ENCODE measurements around the gene MRPL14. TPM values are rescaled to one million over a fixed set of nuclear protein-coding genes. Genes with fewer than 3 reads are reported as not detected.

The MRPL14 gene
- total RNA-seq, 2 donors from 2014 or later: 72.0 to 77.7 TPM

- no peaks in the 10 kb centered on the region for H3K36me3 ChIP-seq
Observed at GRCh38 chr6:44064948-44065272, 62.3 kb downstream of the MRPL14 start.

GRCh38 chr6:44064089-44064947 lies 62.9 kb downstream of the MRPL14 start:
- Histone ChIP-seq H3K27me3 (no peaks in the 10 kb centered on the region), H3K27ac (peak overlapping the region; percentile 50), H3K4me3 (no peak overlapping the region), H3K9ac (ENCODE audit: low read depth in 2 of 2, low read length in 2 of 2) (peak overlapping the region in 1 of 2 donors; percentile 1), H3K4me1 (no peaks in the 10 kb centered on the region), H3K9me3 (no peaks in the 10 kb centered on the region), H3K36me3 (no peaks in the 10 kb centered on the region)
- no peak for TF ChIP-seq CTCF (IDR thresholded peaks at IDR 0.05)
- DNase-seq: no peak
- intact Hi-C loops (cut with DNase I): no loop called here

More at GRCh38 chr6:44064948-44065272, 62.3 kb downstream of the MRPL14 start:
- Histone ChIP-seq H3K4me3 (no peak overlapping the region), H3K27me3 (no peaks in the 10 kb centered on the region), H3K4me1 (no peaks in the 10 kb centered on the region), H3K9ac (ENCODE audit: low read depth in 2 of 2, low read length in 2 of 2) (peak overlapping the region in 1 of 2 donors; percentile 19), H3K27ac (peak overlapping the region; percentile 50), H3K9me3 (no peaks in the 10 kb centered on the region)
- no peak for DNase-seq
- intact Hi-C loops (cut with DNase I): loop anchor here (5.0 kb wide), 1 partner anchor 58 kb away; no protein-coding TSS in a partner anchor
- TF ChIP-seq CTCF (IDR thresholded peaks at IDR 0.05): no peak

- H3K4me3 ChIP-seq: no peak overlapping the region
- no peaks in the 10 kb centered on the region for H3K36me3 ChIP-seq
- no peak overlapping the region for H3K9ac ChIP-seq (ENCODE audit: low read depth in 2 of 2, low read length in 2 of 2)
- TF ChIP-seq CTCF (IDR thresholded peaks at IDR 0.05): no peak
- H3K27me3 ChIP-seq: no peaks in the 10 kb centered on the region
- H3K9me3 ChIP-seq: no peaks in the 10 kb centered on the region
- intact Hi-C loops (cut with DNase I): no loop called here
- H3K4me1 ChIP-seq: no peaks in the 10 kb centered on the region
- peak overlapping the region; percentile 50 for H3K27ac ChIP-seq
- DNase-seq: no peak
Observed at GRCh38 chr6:44063561-44064059, 63.6 kb downstream of the MRPL14 start.

Other genes with a start within 250 kb of the MRPL14 start
- 10 to 100 TPM; 74.3 to 95.3 TPM for gene TMEM63B, start 102 bp upstream of the MRPL14 start, total RNA-seq
- 1 to 10 TPM in 1 of 2 donors, not detected in 1; 2.0 TPM for gene CAPN11, start 31.4 kb upstream of the MRPL14 start, total RNA-seq
- gene MYMX, start 89.5 kb upstream of the MRPL14 start, total RNA-seq: not detected
- gene SLC29A1, start 96.1 kb upstream of the MRPL14 start, total RNA-seq: 10 to 100 TPM; 17.0 to 19.1 TPM
- 1,000 to 10,000 TPM in 1 of 2 donors, 100 to 1,000 TPM in 1; 409 to 1,163 TPM for gene HSP90AB1, start 119.6 kb upstream of the MRPL14 start, total RNA-seq
- gene SLC35B2, start 130.1 kb upstream of the MRPL14 start, total RNA-seq: 10 to 100 TPM; 42.7 to 52.2 TPM
- 10 to 100 TPM; 11.9 to 18.8 TPM for gene NFKBIE, start 138.1 kb upstream of the MRPL14 start, total RNA-seq
- gene TMEM151B, start 143.0 kb upstream of the MRPL14 start, total RNA-seq: under 1 TPM; 0.12 to 0.19 TPM
- gene AARS2, start 185.9 kb upstream of the MRPL14 start, total RNA-seq: 10 to 100 TPM in 1 of 2 donors, 1 to 10 TPM in 1; 9.0 to 27.7 TPM
- not detected for gene SPATS1, start 215.2 kb upstream of the MRPL14 start, total RNA-seq